Fibroblast of lung (primary cell): ENCODE results near the gene KMT5C. TPM values are rescaled to one million over a fixed set of nuclear protein-coding genes. Genes with fewer than 3 reads are reported as not detected.

Experiments used
- DNase-seq, 2 donors: peaks; one replicate each; pipeline versions ENCODE4 v3.0.0 to v3.0.0-alpha.2; 2010; ENCODE audit warnings: low read depth in 2 of 2
- H2AFZ ChIP-seq: 2 replicates; pipeline ENCODE4 v1.5.1; 2012; ENCODE audit warnings: low read length, control low read depth, inconsistent platforms
- H3K27ac ChIP-seq: 2 replicates; pipeline ENCODE4 v1.5.1; 2011; ENCODE audit warnings: low read length, control low read depth; ENCODE audit not compliant: insufficient read depth
- H3K27me3 ChIP-seq: 2 replicates; pipeline ENCODE4 v1.5.1; 2011; ENCODE audit warnings: mild to moderate bottlenecking, low read length; ENCODE audit not compliant: control insufficient read depth, insufficient read depth
- H3K36me3 ChIP-seq: 2 replicates; pipeline ENCODE4 v1.5.1; 2011; ENCODE audit warnings: low read length; ENCODE audit not compliant: control insufficient read depth, insufficient read depth
- H3K4me1 ChIP-seq: 2 replicates; pipeline ENCODE4 v1.5.1; 2011; ENCODE audit warnings: low read length; ENCODE audit not compliant: control insufficient read depth, insufficient read depth; ENCODE audit errors: extremely low read depth
- H3K4me2 ChIP-seq: 2 replicates; pipeline ENCODE4 v1.5.1; 2011; ENCODE audit warnings: low read length, control low read depth; ENCODE audit not compliant: insufficient read depth; ENCODE audit errors: extremely low read depth
- H3K4me3 ChIP-seq, 4 experiments: fragments of 200-600 bp in 1 of 4; sonication (generic) in 1 of 4; replicated peaks in 1 of 4; 2 replicates each; pipeline ENCODE4 v1.5.1; 2011 to 2016; ENCODE audit warnings: low read length in 4 of 4, low read depth in 3 of 4, mild to moderate bottlenecking in 3 of 4, control low read depth in 2 of 4, inconsistent platforms in 1 of 4, mixed read lengths in 1 of 4; ENCODE audit not compliant: insufficient read depth in 1 of 4; ENCODE audit errors: control extremely low read depth in 1 of 4
- H3K79me2 ChIP-seq: 2 replicates; pipeline ENCODE4 v1.5.1; 2012; ENCODE audit warnings: mild to moderate bottlenecking, low read length, inconsistent platforms; ENCODE audit not compliant: control insufficient read depth, insufficient read depth
- H3K9ac ChIP-seq: 2 replicates; pipeline ENCODE4 v1.5.1; 2011; ENCODE audit warnings: mild to moderate bottlenecking, low read length, control low read depth; ENCODE audit not compliant: insufficient read depth
- H3K9me3 ChIP-seq: 2 replicates; pipeline ENCODE4 v1.5.1; 2012; ENCODE audit warnings: low read depth, low read length; ENCODE audit not compliant: control insufficient read depth, insufficient read depth
- H4K20me1 ChIP-seq: 2 replicates; pipeline ENCODE4 v1.5.1; 2011; ENCODE audit warnings: low read length; ENCODE audit not compliant: control insufficient read depth, insufficient read depth; ENCODE audit errors: extremely low read depth
- CTCF ChIP-seq, 2 donors: IDR thresholded peaks in 1 of 2; conservative IDR thresholded peaks in 1 of 2; 1 replicate in 1 of 2; 2 replicates in 1 of 2; pipeline ENCODE4 v1.5.1; 2011 to 2012; ENCODE audit warnings: low read length in 2 of 2, control low read depth in 1 of 2, inconsistent platforms in 1 of 2, low read depth in 1 of 2, mild to moderate bottlenecking in 1 of 2
- EZH2 ChIP-seq: IDR thresholded peaks from 2 replicates; pipeline ENCODE4 v1.5.1; 2012; ENCODE audit warnings: low read length, control low read depth, mild to moderate bottlenecking; ENCODE audit errors: missing control alignments
- polyA plus RNA-seq, 2 donors: library from polyadenylated mRNA; depleted of rRNA in 1 of 2; stranded (reverse) in 1 of 2; unstranded in 1 of 2; fragments of >200 nt; gene quantifications; 2 replicates each; pipeline ENCODE4 v1.2.1, GENCODE V29; 2011 to 2012; ENCODE audit warnings: missing spikeins in 1 of 2
- total RNA-seq: library from RNA; depleted of rRNA; stranded (reverse); fragments of >200 nt; gene quantifications from 2 replicates; pipeline ENCODE4 v1.2.1, GENCODE V29; 2014

Gene KMT5C
- total and polyA plus RNA-seq, 2 donors (not counting 1 experiment from before 2014, with no cell fraction given) = 2.5 to 4.1 TPM

- Histone ChIP-seq H3K36me3 (no peaks in the 10 kb centered on the region), H3K27me3 (no peaks in the 10 kb centered on the region), H3K4me2 (no peak within 1 kb of the TSS), H3K4me1 (no peaks in the 10 kb centered on the region), H3K4me3 (no peak within 1 kb of the TSS), H3K9me3 (no peaks in the 10 kb centered on the region), H4K20me1 (no peaks in the 10 kb centered on the region), H3K9ac (no peak within 1 kb of the TSS), H2AFZ (no peak within 1 kb of the TSS), H3K27ac (no peak within 1 kb of the TSS), H3K79me2 (no peaks in the 10 kb centered on the region)
- TF ChIP-seq CTCF (conservative IDR thresholded peaks at IDR 0.05 in 1 of 2, IDR thresholded peaks at IDR 0.05 in 1 of 2; ENCODE audit: low read depth in 1 of 2, low read length in 2 of 2) = no peak
- no peak for TF ChIP-seq EZH2
- no peak for DNase-seq
Measured at GRCh38 chr19:55362990-55363716, 23.5 kb downstream of the KMT5C start, which contains the start of gene GARIN5B. Gene GARIN5B, minus strand, starts transcription at chr19:55363260. Its CDS starts 194 bp downstream, at chr19:55363066.

- no peaks in the 10 kb centered on the region for H3K36me3 ChIP-seq
- no peak for TF ChIP-seq EZH2
- no peak overlapping the region for H3K4me3 ChIP-seq
- H2AFZ ChIP-seq = no peak overlapping the region
- no peaks in the 10 kb centered on the region for H3K4me1 ChIP-seq
- no peak overlapping the region for H3K27ac ChIP-seq
- DNase-seq = no peak
- H3K9me3 ChIP-seq = no peaks in the 10 kb centered on the region
- H4K20me1 ChIP-seq = no peaks in the 10 kb centered on the region
- H3K9ac ChIP-seq = no peak overlapping the region
- H3K27me3 ChIP-seq = no peaks in the 10 kb centered on the region
- no peak overlapping the region for H3K4me2 ChIP-seq
- no peaks in the 10 kb centered on the region for H3K79me2 ChIP-seq
Measured at GRCh38 chr19:55365245-55365644, 25.6 kb downstream of the KMT5C start.

- no peaks in the 10 kb centered on the region for H3K9me3 ChIP-seq
- no peak for DNase-seq
- H3K4me3 ChIP-seq = no peak overlapping the region
- no peak overlapping the region for H3K4me2 ChIP-seq
- no peaks in the 10 kb centered on the region for H4K20me1 ChIP-seq
- peaks cover 4% of the 10 kb centered on the region for H3K4me1 ChIP-seq
- H3K27ac ChIP-seq = no peak overlapping the region
- TF ChIP-seq CTCF (conservative IDR thresholded peaks at IDR 0.05 in 1 of 2, IDR thresholded peaks at IDR 0.05 in 1 of 2; ENCODE audit: low read depth in 1 of 2, low read length in 2 of 2) = no peak
- no peaks in the 10 kb centered on the region for H3K79me2 ChIP-seq
- H2AFZ ChIP-seq = no peak overlapping the region
- no peaks in the 10 kb centered on the region for H3K27me3 ChIP-seq
- no peaks in the 10 kb centered on the region for H3K36me3 ChIP-seq
- H3K9ac ChIP-seq = no peak overlapping the region
Measured at GRCh38 chr19:55365964-55366363, 26.3 kb downstream of the KMT5C start.
